Superior temporal gyrus (tissue), 1 donor: ENCODE measurements around the gene DDX42.
"Not testable (repeated sequence)": the region's sequence is repeated elsewhere in the genome, so short reads cannot be mapped to it uniquely, and the experiment has no call there.

Experiments
- DNase-seq: peaks from one replicate; pipeline ENCODE4 v3.0.0-alpha.2; 2016; ENCODE audit errors: extremely low spot score

Gene DDX42

DNA sequence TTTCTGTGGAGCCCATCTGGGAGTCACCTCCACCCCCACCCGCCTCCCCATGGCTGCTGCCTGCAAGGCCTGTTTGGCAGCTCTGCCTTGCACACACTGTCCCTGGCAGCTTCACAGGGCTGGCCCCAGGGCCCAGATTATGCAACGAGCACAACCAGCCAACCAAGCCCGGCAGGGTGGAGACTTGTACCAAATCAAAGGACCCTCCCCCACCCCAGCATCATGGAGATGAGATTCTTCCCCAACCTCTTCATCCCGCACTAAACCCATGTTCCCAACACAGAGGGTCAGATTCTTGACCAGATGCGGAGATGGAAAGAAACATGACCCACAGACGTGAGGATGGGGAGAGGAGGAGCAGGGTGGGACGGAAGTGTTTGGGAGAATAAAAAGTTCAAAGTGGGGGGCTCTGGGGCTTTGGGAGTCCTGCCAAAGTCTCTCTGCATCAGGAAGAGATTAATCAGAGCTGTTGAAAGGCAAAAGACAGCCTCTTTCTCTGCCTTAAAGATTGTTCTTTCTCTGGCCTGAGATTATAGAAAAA is 64.7 kb downstream of the DDX42 start:
- DNase-seq, result peak; percentile 92

DNA sequence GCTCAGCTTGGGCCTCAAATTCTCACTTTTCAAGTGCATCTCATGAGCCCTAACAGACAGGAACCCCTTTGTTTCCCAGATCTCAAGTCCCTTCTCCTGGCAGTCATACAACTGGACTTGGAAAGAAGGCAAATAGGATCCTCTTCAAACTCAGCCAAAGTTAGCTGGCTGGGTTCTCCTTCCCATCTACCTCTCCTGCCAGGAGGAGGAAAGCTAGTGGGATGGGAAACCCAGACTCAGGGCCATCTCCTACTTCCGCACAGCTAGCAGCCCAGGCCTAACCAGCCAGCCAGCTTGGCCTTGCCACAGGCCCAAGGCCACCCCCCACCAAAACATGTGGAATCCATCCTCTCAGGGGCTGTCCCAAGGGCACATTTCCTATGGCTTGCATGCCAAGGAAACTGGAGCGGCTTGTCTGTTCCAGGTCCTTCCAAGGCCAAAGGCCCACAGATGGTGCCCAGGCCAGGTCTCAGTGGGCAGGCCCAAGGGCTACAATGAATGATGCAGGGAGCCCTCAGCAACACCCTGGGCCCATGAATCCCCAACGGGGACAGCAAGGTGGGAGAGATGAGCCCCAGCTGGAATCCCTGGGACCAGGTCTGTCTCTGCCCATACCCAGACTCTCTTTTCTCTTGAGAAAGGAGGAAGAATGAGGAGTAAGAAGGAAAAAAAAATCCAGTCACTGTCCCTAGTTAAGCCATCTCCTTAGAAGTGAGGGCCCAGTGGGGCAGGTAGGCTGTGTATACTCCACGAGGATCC is 66.8 kb downstream of the DDX42 start:
- peak; percentile 46 for DNase-seq

GRCh38 chr17:63841350-63842172 is 67.6 kb downstream of the DDX42 start:
- DNase-seq, result peak; percentile 61

DNA sequence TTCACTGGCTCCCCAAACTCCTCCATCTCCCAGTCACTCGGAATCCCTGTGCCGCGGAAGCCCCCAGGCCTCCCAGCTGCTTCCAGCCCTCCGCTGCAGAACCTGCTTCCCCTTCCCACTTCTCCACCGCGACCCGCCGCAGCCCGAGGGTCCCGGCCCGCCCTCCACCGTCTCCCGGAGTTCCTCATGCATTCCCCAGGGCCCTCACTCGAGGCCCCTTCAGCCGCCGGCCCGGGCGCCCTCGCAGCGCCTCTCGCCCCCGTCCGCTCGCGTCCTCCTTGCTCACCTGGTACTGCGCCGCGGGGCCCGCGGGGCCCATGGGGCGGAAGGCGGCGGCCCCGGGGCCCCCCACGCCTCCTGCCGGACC is 68.2 kb downstream of the DDX42 start:
- no peak for DNase-seq

- peak; percentile 97 for DNase-seq
Observed at GRCh38 chr17:63842540-63843386, 68.8 kb downstream of the DDX42 start, which contains the start of gene SMARCD2. TSS of gene SMARCD2 (minus strand) at chr17:63842685. CDS start at chr17:63842674, 11 bp downstream.

- DNase-seq, result not testable (repeated sequence)
Observed at GRCh38 chr17:63843387-63843888, 69.5 kb downstream of the DDX42 start.

DNA sequence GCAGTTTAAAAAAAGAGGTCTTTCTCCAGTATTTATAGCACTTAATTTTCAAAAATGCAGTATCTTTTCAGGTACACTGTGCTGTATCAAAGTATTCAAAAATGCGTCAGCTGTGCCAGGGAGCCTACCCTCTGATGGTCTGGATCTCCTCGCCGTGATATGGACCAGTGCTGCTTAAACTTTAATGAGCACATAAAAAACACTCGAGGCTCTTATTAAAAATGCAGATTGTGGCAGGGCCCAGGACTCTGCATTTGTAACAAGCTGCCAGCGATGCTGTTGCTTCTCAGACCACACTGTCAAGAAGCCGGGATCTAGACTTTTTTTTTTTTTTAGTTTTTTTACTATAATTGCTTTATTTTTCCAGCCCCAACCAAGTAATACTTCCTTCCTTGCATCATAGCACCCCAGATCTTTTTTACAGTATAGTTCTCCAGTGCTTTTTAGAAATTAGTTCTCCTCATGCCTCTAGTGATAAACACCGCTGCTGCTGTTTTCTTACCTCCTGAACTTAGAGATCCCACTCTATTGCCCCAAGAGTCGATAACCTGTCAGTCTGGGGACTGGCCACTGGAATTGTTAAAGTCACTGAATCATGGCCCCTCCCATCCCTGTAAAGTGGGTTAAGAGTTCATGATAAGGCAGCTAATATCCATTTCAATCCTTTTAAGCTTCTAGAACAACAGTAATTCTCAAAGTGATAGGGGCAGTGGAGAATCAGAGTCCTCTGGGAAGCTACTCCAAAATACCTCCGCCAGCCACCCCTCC is 70.1 kb downstream of the DDX42 start:
- no peak for DNase-seq

DNA sequence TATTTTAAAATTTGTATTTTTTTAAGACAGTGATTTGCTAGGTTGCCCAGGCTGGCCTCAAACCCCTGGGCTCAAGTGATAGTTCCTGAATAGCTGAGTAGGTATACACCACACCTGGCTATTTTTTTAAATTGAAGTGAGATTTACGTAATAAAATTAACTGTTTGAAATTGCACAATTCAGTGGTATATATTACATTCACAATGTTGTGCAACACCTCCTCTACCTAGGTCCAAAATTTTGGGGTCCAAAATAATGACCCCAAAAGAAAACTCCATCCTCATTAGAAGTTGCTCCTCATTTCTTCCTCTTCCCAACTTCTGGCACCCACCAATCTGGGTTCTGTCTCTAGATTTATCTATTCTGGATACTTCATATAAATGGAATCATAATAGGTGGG is 71.5 kb downstream of the DDX42 start:
- no peak for DNase-seq

- DNase-seq, result no peak
Observed at GRCh38 chr17:63847525-63848249, 73.7 kb downstream of the DDX42 start.

DNA sequence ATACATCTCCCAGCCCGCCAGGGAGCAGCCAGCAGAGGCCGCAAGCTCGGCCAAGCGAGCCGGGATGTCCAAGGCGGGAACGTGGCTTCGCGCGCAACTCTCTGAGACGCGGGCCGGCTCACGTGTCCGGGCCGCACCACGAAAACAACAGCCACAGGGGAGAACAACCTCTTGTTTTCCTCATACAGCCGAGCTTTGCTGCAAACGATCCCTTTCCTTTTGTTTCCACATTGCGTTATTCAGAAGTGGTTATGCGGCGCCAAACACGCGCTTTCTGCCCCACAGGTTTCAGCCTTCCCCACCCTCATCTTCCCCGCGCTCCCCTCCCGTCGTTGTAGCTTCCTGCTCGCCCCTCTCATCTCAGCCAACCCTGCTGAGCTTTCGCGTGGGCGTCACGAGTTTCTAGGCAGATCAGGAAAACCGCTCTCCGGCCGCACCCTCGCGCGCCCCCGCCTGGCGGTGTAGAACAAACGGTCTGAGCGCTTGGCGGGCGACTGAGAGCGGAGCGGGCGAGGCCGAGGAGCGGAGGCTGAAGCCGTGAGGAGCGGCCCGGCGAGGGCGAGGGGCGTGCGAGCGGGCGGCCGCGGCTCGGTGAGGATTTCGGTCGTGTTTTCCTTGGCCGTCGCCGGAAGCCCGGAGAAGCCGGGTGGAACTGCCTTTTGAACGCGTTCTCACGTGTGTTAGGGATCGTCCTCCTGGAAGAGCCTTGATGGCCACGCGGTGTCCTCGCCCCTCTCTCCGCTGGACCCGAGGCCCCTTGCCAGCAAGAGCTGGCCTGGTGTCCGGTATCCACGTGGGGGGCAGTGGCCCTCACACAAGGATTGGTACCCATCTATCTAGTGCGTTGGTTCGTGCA is 75.1 kb downstream of the DDX42 start:
- DNase-seq, result peak; percentile 87

DNA sequence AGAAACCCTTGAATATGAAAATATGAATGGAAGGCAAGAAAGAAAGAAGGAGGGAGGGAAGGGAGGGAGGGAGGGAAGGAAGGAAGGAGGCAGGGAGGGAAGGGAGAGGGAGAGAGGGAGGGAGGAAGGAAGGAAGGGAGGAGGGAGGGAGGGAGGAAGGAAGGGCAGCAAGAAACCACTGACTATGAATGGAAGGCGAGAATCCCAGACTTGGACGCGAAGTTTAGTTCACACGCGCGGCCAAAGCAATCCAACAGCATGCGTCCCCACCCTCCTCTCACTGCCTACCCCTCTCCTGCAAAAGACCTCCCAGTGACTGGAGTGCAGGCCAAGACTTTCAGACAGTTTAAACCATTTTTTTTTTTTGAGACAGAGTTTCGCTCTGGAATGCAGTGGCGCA is 76.4 kb downstream of the DDX42 start:
- DNase-seq, result no peak

DNA sequence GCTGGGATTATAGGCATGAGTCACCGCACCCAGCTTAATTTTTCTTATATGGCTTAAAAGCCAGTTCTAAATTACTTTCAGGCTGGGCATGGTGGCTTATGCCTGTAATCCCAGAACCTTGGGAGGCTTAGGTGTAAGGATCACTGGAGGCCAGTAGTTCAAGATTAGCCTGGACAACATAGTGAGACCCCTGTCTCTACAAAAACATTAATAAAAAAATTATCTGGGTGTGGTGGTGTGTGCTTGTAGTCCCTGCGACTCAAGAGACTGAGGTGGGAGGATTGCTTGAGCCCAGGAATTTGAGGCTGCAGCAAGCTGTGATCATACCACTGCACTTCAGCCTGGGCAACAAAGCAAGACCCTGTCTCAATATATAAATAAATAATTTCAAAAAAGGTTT is 79.3 kb downstream of the DDX42 start:
- DNase-seq, result no peak

DNA sequence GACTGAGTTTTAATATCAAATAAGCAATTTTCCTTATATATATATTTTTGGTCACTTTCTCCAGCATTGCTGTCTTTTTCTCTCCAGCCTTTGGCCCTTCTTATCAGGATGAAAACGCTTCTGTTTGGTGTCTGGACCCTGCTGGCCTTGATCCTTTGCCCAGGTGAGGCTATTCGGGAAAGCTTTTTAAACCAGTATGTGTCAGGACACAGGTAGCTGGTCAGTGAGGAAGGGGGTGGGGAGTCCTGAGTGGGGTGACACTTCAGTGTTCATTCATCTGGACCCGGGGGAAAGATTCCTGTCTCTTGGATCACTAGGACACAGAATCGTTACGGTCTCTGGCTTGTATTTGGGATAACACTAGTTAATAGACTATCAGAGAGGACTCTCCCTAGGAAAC is 80.7 kb downstream of the DDX42 start:
- DNase-seq, result no peak

- no peak for DNase-seq
Observed at GRCh38 chr17:63855185-63855584, 81.2 kb downstream of the DDX42 start.

GRCh38 chr17:63856425-63856824 is 82.5 kb downstream of the DDX42 start:
- not testable (repeated sequence) for DNase-seq

DNA sequence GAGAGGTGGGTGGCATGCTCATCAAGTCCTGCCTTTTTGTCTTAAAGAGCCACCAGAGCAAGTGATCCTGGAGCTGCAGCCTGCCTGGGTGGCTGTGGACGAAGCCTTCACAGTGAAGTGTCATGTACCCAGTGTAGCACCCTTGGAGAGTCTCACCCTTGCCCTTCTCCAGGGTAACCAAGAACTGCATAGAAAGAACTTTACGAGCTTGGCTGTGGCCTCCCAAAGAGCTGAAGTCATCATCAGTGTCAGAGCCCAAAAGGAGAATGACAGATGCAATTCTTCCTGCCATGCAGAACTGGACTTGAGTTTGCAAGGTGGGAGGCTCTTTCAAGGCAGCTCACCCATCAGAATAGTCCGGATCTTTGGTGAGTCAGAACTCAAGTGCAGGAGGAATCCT is 85.3 kb downstream of the DDX42 start:
- DNase-seq, result no peak

GRCh38 chr17:63866625-63867024 is 92.7 kb downstream of the DDX42 start:
- DNase-seq, result not testable (repeated sequence)
